ENCODE data around the gene SGSM2. TPM values are rescaled to one million over a fixed set of nuclear protein-coding genes. Genes with fewer than 3 reads are reported as not detected.

The SGSM2 gene
- total RNA-seq, 1 donor from 2014 or later: 60.2 TPM

- DNase-seq (ENCODE audit: extremely low spot score in 2 of 2): no peak
- Histone ChIP-seq H3K27ac (peak overlapping the region; percentile 94), H3K9me3 (no peaks in the 10 kb centered on the region), H3K27me3 (no peaks in the 10 kb centered on the region), H3K4me1 (peaks cover 28% of the 10 kb centered on the region), H3K4me3 (peak overlapping the region; percentile 73 to 76), H3K36me3 (peaks cover 0 to 44% of the 10 kb centered on the region in 2 donors)
- intact Hi-C loops (cut with DNase I): no loop called here
- no peak for TF ChIP-seq POLR2AphosphoS5 (IDR thresholded peaks at IDR 0.05; ENCODE audit: insufficient read depth in 1 of 2, low read depth in 1 of 2)
- no peak for TF ChIP-seq POLR2A (IDR thresholded peaks at IDR 0.05)
- TF ChIP-seq, protein P1, sequence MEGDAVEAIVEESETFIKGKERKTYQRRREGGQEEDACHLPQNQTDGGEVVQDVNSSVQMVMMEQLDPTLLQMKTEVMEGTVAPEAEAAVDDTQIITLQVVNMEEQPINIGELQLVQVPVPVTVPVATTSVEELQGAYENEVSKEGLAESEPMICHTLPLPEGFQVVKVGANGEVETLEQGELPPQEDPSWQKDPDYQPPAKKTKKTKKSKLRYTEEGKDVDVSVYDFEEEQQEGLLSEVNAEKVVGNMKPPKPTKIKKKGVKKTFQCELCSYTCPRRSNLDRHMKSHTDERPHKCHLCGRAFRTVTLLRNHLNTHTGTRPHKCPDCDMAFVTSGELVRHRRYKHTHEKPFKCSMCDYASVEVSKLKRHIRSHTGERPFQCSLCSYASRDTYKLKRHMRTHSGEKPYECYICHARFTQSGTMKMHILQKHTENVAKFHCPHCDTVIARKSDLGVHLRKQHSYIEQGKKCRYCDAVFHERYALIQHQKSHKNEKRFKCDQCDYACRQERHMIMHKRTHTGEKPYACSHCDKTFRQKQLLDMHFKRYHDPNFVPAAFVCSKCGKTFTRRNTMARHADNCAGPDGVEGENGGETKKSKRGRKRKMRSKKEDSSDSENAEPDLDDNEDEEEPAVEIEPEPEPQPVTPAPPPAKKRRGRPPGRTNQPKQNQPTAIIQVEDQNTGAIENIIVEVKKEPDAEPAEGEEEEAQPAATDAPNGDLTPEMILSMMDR (IDR thresholded peaks at IDR 0.05): no peak
These were observed 1.5 kb upstream of the SGSM2 start for GRCh38 chr17:2335726-2336214.

- H3K36me3 ChIP-seq: peaks cover 0 to 38% of the 10 kb centered on the region in 2 donors
- no peaks in the 10 kb centered on the region for H3K27me3 ChIP-seq
- TF ChIP-seq POLR2A (IDR thresholded peaks at IDR 0.05) (peak in 1 of 2 donors; percentile 71), POLR2AphosphoS5 (IDR thresholded peaks at IDR 0.05; ENCODE audit: insufficient read depth in 1 of 2, low read depth in 1 of 2) (peak; percentile 89 to 97)
- TF ChIP-seq, protein P1 (IDR thresholded peaks at IDR 0.05): peak in 1 of 3 experiments; percentile 29
- H3K4me1 ChIP-seq: peaks cover 28% of the 10 kb centered on the region
- intact Hi-C loops (cut with DNase I): no loop called here
- no peaks in the 10 kb centered on the region for H3K9me3 ChIP-seq
- peak within 1 kb of the TSS; percentile 73 to 76 for H3K4me3 ChIP-seq
- H3K27ac ChIP-seq: peak within 1 kb of the TSS; percentile 94
- DNase-seq (ENCODE audit: extremely low spot score in 2 of 2): peak in 1 of 2 donors; percentile 96
These were observed 968 bp upstream of the SGSM2 start, which contains the start of gene TSR1 for GRCh38 chr17:2336215-2336851. TSR1 (minus strand) TSS chr17:2336457; CDS start chr17:2336427, 30 bp downstream.

DNA sequence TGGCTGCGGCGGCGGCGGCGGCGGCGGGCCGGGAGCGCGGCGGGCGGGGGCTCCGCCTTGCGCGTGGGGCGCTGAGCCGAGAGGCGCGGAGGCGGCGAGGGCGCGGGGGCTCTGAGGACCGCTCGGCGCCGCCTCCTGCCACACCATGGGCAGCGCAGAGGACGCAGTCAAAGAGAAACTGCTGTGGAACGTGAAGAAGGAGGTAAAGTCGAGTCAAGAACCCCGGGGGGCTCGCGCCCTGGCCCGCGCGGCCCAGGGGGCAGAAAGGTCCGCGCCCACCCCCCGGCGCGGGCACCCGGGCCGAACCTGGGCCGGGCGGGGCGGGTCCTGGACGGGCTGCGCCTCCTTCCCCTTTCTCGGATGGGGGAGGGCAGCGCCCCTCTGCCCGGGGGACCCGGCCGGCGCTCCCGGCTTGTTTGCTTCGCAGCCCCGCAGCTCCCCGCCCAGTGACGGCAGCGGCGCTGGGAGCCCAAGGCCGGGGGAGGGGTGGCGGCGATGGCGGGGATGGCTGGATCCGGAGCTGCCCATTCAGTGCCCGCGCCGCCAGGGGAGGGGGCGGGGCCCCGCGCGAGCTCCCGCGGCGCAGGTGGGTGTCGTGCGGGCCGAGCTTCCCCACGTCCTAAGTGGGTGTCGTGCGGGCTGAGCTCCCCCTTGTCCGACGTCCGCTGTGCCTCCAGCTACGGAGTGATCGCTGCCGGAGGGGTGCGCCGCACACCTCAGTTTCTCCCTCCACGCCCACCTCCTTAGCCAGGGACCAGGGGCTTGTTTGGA, 428 bp downstream of the SGSM2 start:
- H3K36me3 ChIP-seq: peaks cover 0 to 34% of the 10 kb centered on the region in 2 donors
- H3K4me1 ChIP-seq: peaks cover 28% of the 10 kb centered on the region
- intact Hi-C loops (cut with DNase I): no loop called here
- TF ChIP-seq, protein P1 (IDR thresholded peaks at IDR 0.05): no peak
- TF ChIP-seq POLR2AphosphoS5 (IDR thresholded peaks at IDR 0.05; ENCODE audit: insufficient read depth in 1 of 2, low read depth in 1 of 2) (peak in 1 of 2 donors; percentile 29), POLR2A (IDR thresholded peaks at IDR 0.05) (peak in 1 of 2 donors; percentile 10)
- peak overlapping the region; percentile 94 for H3K27ac ChIP-seq
- no peaks in the 10 kb centered on the region for H3K9me3 ChIP-seq
- no peak for DNase-seq (ENCODE audit: extremely low spot score in 2 of 2)
- no peaks in the 10 kb centered on the region for H3K27me3 ChIP-seq
- H3K4me3 ChIP-seq: peak overlapping the region; percentile 73 to 76

DNA sequence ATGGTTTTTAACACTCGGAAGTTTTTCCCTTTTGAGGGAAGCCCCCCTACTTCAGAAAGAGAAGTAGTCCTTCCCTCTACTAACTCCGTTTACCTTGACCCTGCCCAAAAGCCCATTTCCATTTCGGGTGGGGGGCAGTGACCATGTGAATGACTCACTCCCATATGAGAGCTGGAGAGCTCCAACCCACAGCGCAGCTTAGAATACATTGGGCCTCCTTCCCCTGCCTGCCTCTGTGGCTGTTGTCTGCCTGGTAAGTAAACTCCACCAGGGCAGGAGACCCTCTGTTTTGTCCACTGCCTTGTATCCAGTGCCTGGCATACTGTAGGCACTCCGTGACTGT, 985 bp downstream of the SGSM2 start:
- intact Hi-C loops (cut with DNase I): no loop called here
- H3K27me3 ChIP-seq: no peaks in the 10 kb centered on the region

More for the DNA sequence above, 985 bp downstream of the SGSM2 start:
- TF ChIP-seq, protein P1 (IDR thresholded peaks at IDR 0.05): no peak
- TF ChIP-seq POLR2AphosphoS5 (IDR thresholded peaks at IDR 0.05; ENCODE audit: insufficient read depth in 1 of 2, low read depth in 1 of 2): no peak
- no peak for TF ChIP-seq POLR2A (IDR thresholded peaks at IDR 0.05)
- DNase-seq (ENCODE audit: extremely low spot score in 2 of 2): no peak
- peak overlapping the region; percentile 94 for H3K27ac ChIP-seq
- H3K4me3 ChIP-seq: peak overlapping the region; percentile 73 to 76
- H3K9me3 ChIP-seq: no peaks in the 10 kb centered on the region
- H3K4me1 ChIP-seq: peaks cover 28% of the 10 kb centered on the region
- H3K36me3 ChIP-seq: peaks cover 0 to 28% of the 10 kb centered on the region in 2 donors
